ENCODE results near the gene N4BP3. TPM values are rescaled to one million over a fixed set of nuclear protein-coding genes. Genes with fewer than 3 reads are reported as not detected.

N4BP3 gene
- total and polyA plus RNA-seq, 2 of the 4 experiments (the other 2 are of a cell fraction): 0.14 to 0.18 TPM

DNA sequence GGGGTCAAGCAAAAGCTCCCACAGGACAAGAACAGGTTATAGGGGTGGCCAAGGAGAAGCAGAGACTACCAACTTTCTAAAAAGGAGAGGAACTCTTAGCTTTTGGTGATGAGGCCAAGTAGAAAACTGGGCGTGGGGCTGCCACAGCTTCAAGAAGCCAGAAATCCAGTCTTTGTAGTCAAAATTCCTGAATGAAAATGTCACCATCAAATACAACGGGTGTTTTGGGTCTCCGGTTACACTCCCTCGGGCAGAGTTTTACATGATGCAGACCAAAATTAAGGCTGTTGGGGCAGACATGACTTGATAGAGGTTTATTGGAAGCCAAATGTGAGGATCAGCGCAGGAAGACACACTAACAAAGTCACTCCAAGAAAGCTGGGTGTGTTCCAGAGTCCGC lies 29.4 kb upstream of the N4BP3 start:
- POLR2A ChIA-PET (ENCODE audit: unreplicated experiment): no interaction called here
- no TSS peak for BruUV-seq (replicated peaks)
- dilution Hi-C loops (cut with HindIII; ENCODE audit: low sequenced_read_pairs, unreplicated experiment): no loop called here

More for the DNA sequence above, 29.4 kb upstream of the N4BP3 start:
- WGBS, 2 experiments (ENCODE audit: extremely low coverage in 2 of 2, insufficient read length in 1 of 2): 60% methylated on average over 1 of the region's 6 CpGs; no CpG with 5 or more reads in 1 of the 2 experiments
- in situ Hi-C loops (cut with MboI; ENCODE audit: low sequenced_read_pairs) (no loop called here), intact Hi-C loops (cut with micrococcal nuclease) (no loop called here)
- no peak overlapping the region for H2AFZ ChIP-seq (replicated peaks; ENCODE audit: low read length, poor library complexity)
- no peak overlapping the region for H2BK120ac ChIP-seq (ENCODE audit: low read depth, low read length)
- H3K56ac ChIP-seq (ENCODE audit: extremely low read depth, insufficient read depth, low read length): no peak overlapping the region
- no peak overlapping the region for H4K5ac ChIP-seq (ENCODE audit: low read depth, low read length)
- H3K23ac ChIP-seq (ENCODE audit: low read depth, low read length): no peak overlapping the region
- ATAC-seq (ENCODE audit: low read depth) (no peak), DNase-seq (no peak)
- H3K4ac ChIP-seq (ENCODE audit: low read depth, low read length): no peak overlapping the region
- H3K9me3 ChIP-seq (ENCODE audit: control insufficient read depth, insufficient read depth, low read length): no peaks in the 10 kb centered on the region
- no peak for TF ChIP-seq NFE2L2 (IDR thresholded peaks at IDR 0.05; ENCODE audit: low read depth, low read length)
- TF ChIP-seq, protein P1, sequence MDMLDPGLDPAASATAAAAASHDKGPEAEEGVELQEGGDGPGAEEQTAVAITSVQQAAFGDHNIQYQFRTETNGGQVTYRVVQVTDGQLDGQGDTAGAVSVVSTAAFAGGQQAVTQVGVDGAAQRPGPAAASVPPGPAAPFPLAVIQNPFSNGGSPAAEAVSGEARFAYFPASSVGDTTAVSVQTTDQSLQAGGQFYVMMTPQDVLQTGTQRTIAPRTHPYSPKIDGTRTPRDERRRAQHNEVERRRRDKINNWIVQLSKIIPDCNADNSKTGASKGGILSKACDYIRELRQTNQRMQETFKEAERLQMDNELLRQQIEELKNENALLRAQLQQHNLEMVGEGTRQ (IDR thresholded peaks at IDR 0.05; ENCODE audit: low read depth, low read length): no peak
- no peak for TF ChIP-seq POLR2A (IDR thresholded peaks at IDR 0.05; ENCODE audit: low read depth, low read length)
- no peak for TF ChIP-seq FOS (IDR thresholded peaks at IDR 0.05; ENCODE audit: low read depth, low read length)
- TF ChIP-seq, protein P2, sequence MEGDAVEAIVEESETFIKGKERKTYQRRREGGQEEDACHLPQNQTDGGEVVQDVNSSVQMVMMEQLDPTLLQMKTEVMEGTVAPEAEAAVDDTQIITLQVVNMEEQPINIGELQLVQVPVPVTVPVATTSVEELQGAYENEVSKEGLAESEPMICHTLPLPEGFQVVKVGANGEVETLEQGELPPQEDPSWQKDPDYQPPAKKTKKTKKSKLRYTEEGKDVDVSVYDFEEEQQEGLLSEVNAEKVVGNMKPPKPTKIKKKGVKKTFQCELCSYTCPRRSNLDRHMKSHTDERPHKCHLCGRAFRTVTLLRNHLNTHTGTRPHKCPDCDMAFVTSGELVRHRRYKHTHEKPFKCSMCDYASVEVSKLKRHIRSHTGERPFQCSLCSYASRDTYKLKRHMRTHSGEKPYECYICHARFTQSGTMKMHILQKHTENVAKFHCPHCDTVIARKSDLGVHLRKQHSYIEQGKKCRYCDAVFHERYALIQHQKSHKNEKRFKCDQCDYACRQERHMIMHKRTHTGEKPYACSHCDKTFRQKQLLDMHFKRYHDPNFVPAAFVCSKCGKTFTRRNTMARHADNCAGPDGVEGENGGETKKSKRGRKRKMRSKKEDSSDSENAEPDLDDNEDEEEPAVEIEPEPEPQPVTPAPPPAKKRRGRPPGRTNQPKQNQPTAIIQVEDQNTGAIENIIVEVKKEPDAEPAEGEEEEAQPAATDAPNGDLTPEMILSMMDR (conservative IDR thresholded peaks at IDR 0.05; ENCODE audit: low read depth, low read length): no peak
- TF ChIP-seq MAZ (IDR thresholded peaks at IDR 0.05; ENCODE audit: borderline replicate concordance, low read depth, low read length): no peak
- TF ChIP-seq RCOR1 (IDR thresholded peaks at IDR 0.05; ENCODE audit: insufficient replicate concordance, low read length): no peak
- TF ChIP-seq RFX5 (IDR thresholded peaks at IDR 0.05; ENCODE audit: low read depth, low read length): no peak
- no peak for TF ChIP-seq BHLHE40 (IDR thresholded peaks at IDR 0.05; ENCODE audit: low read depth, low read length)
- no peak for TF ChIP-seq MAFK (IDR thresholded peaks at IDR 0.05; ENCODE audit: low read depth, low read length)
- no peak for TF ChIP-seq RAD21 (IDR thresholded peaks at IDR 0.05; ENCODE audit: low read length)
- TF ChIP-seq CHD1 (IDR thresholded peaks at IDR 0.05; ENCODE audit: low read depth, low read length): no peak
- TF ChIP-seq MXI1 (IDR thresholded peaks at IDR 0.05; ENCODE audit: borderline replicate concordance, low read depth, low read length): no peak
- TF ChIP-seq, protein P3, sequence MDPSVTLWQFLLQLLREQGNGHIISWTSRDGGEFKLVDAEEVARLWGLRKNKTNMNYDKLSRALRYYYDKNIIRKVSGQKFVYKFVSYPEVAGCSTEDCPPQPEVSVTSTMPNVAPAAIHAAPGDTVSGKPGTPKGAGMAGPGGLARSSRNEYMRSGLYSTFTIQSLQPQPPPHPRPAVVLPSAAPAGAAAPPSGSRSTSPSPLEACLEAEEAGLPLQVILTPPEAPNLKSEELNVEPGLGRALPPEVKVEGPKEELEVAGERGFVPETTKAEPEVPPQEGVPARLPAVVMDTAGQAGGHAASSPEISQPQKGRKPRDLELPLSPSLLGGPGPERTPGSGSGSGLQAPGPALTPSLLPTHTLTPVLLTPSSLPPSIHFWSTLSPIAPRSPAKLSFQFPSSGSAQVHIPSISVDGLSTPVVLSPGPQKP (IDR thresholded peaks at IDR 0.05; ENCODE audit: borderline replicate concordance, low read depth, low read length): no peak
- TF ChIP-seq SMC3 (IDR thresholded peaks at IDR 0.05; ENCODE audit: low read depth, low read length): no peak
- no peak for TF ChIP-seq CEBPB (IDR thresholded peaks at IDR 0.05; ENCODE audit: low read depth, low read length)
- H3K79me1 ChIP-seq (ENCODE audit: low read depth in 1 of 2, low read length in 2 of 2): no peaks in the 10 kb centered on the region
- no peak overlapping the region for H2BK15ac ChIP-seq (ENCODE audit: low read depth, low read length)
- H3K4me2 ChIP-seq (ENCODE audit: low read depth, low read length): no peak overlapping the region
- no peak overlapping the region for H2AK5ac ChIP-seq (ENCODE audit: low read depth, low read length)
- H3K9me1 ChIP-seq (ENCODE audit: insufficient read depth, low read length): no peaks in the 10 kb centered on the region
- CTCF ChIA-PET: no interaction called here
- H4K91ac ChIP-seq (ENCODE audit: insufficient read depth, low read depth, low read length): no peak overlapping the region
- no peak overlapping the region for H3K18ac ChIP-seq (ENCODE audit: low read depth, low read length)
- no peak overlapping the region for H3K14ac ChIP-seq (replicated peaks; ENCODE audit: low read depth, low read length)
- H2BK20ac ChIP-seq (ENCODE audit: low read depth, low read length): no peak overlapping the region
- H3K27me3 ChIP-seq (ENCODE audit: control insufficient read depth, insufficient read depth, low read length): peaks cover 38% of the 10 kb centered on the region
- H3K9ac ChIP-seq (ENCODE audit: low read depth, low read length): no peak overlapping the region
- no peak overlapping the region for H2BK5ac ChIP-seq (ENCODE audit: low read depth, low read length, poor library complexity, severe bottlenecking)
- H3K36me3 ChIP-seq (ENCODE audit: control insufficient read depth, insufficient read depth, low read length): no peaks in the 10 kb centered on the region
- no peak overlapping the region for H2AK9ac ChIP-seq (replicated peaks; ENCODE audit: low read depth, low read length, poor library complexity)
- H4K8ac ChIP-seq (ENCODE audit: low read depth in 2 of 2, low read length in 2 of 2): no peak overlapping the region
- no peaks in the 10 kb centered on the region for H4K20me1 ChIP-seq (ENCODE audit: insufficient read depth, low read length)
- no peak overlapping the region for H3K4me3 ChIP-seq (ENCODE audit: insufficient read depth, low read depth, low read length)
- H3K27ac ChIP-seq (ENCODE audit: insufficient read depth, low read length): no peak overlapping the region
- H3K4me1 ChIP-seq (ENCODE audit: control insufficient read depth, insufficient read depth, low read length): no peaks in the 10 kb centered on the region

All from IMR-90 (cell line).